ENCODE results near the gene GDI1. TPM values are rescaled to one million over a fixed set of nuclear protein-coding genes. Genes with fewer than 3 reads are reported as not detected.

The GDI1 gene
- total and polyA plus RNA-seq, 7 donors: 50.9 to 101 (median 75.2) TPM

- H3K36me3 ChIP-seq: peaks cover 0 to 35% (median 12%) of the 10 kb centered on the region in 4 donors
- intact Hi-C loops (cut with DNase I): no loop called here
Observed at GRCh38 chrX:154464806-154465365, 27.9 kb downstream of the GDI1 start.

GRCh38 chrX:154465601-154466000 is 28.6 kb downstream of the GDI1 start:
- TF ChIP-seq POLR2A (IDR thresholded peaks at IDR 0.05) (no peak), CTCF (IDR thresholded peaks at IDR 0.05) (no peak), EP300 (IDR thresholded peaks at IDR 0.05) (no peak)
- no peak overlapping the region for H3K4me3 ChIP-seq
- H3K27ac ChIP-seq: no peak overlapping the region
- intact Hi-C loops (cut with DNase I): no loop called here
- WGBS, 2 donors: 94 to 95% methylated on average over 14 of the region's 14 CpGs
- H3K27me3 ChIP-seq: no peaks in the 10 kb centered on the region
- no peaks in the 10 kb centered on the region for H3K9me3 ChIP-seq
- H3K4me1 ChIP-seq: no peaks in the 10 kb centered on the region
- peaks cover 0 to 40% (median 12%) of the 10 kb centered on the region in 4 donors for H3K36me3 ChIP-seq
- DNase-seq: no peak

More at GRCh38 chrX:154464806-154465365, 27.9 kb downstream of the GDI1 start:
- TF ChIP-seq POLR2A (IDR thresholded peaks at IDR 0.05): no peak
- TF ChIP-seq CTCF (IDR thresholded peaks at IDR 0.05): no peak
- TF ChIP-seq POLR2AphosphoS5 (IDR thresholded peaks at IDR 0.05): no peak
- TF ChIP-seq EP300 (IDR thresholded peaks at IDR 0.05): no peak
- WGBS, 2 donors: 93 to 94% methylated on average over 28 of the region's 28 CpGs
- no peaks in the 10 kb centered on the region for H3K27me3 ChIP-seq
- peaks cover 0 to 3% (median under 1%) of the 10 kb centered on the region in 4 donors for H3K4me1 ChIP-seq
- H3K9me3 ChIP-seq: no peaks in the 10 kb centered on the region
- H3K27ac ChIP-seq: no peak overlapping the region
- no peak for DNase-seq
- H3K4me3 ChIP-seq: no peak overlapping the region

- intact Hi-C loops (cut with DNase I): no loop called here
- peaks cover 0 to 42% (median 13%) of the 10 kb centered on the region in 4 donors for H3K36me3 ChIP-seq
- WGBS, 2 donors: 96% methylated on average over 32 of the region's 32 CpGs
- H3K4me1 ChIP-seq: no peaks in the 10 kb centered on the region
- DNase-seq: no peak
- TF ChIP-seq POLR2A (IDR thresholded peaks at IDR 0.05) (no peak), EP300 (IDR thresholded peaks at IDR 0.05) (no peak), POLR2AphosphoS5 (IDR thresholded peaks at IDR 0.05) (no peak), CTCF (IDR thresholded peaks at IDR 0.05) (no peak)
- no peak overlapping the region for H3K27ac ChIP-seq
- H3K4me3 ChIP-seq: no peak overlapping the region
- H3K27me3 ChIP-seq: no peaks in the 10 kb centered on the region
- H3K9me3 ChIP-seq: no peaks in the 10 kb centered on the region
Observed at GRCh38 chrX:154466036-154466435, 29.1 kb downstream of the GDI1 start.

GRCh38 chrX:154466907-154467306 is 30.0 kb downstream of the GDI1 start:
- H3K27me3 ChIP-seq: no peaks in the 10 kb centered on the region
- DNase-seq: no peak
- H3K4me3 ChIP-seq: no peak overlapping the region
- H3K36me3 ChIP-seq: peaks cover 0 to 45% (median 14%) of the 10 kb centered on the region in 4 donors
- no peaks in the 10 kb centered on the region for H3K4me1 ChIP-seq
- TF ChIP-seq POLR2AphosphoS5 (IDR thresholded peaks at IDR 0.05): no peak
- no peak for TF ChIP-seq CTCF (IDR thresholded peaks at IDR 0.05)
- no peak for TF ChIP-seq POLR2A (IDR thresholded peaks at IDR 0.05)
- no peak for TF ChIP-seq EP300 (IDR thresholded peaks at IDR 0.05)
- 94 to 96% methylated on average over 15 of the region's 15 CpGs for WGBS, 2 donors
- no peaks in the 10 kb centered on the region for H3K9me3 ChIP-seq
- intact Hi-C loops (cut with DNase I): no loop called here
- H3K27ac ChIP-seq: no peak overlapping the region

GRCh38 chrX:154467556-154467955 is 30.6 kb downstream of the GDI1 start:
- no peak for DNase-seq
- peaks cover 0 to 40% (median 14%) of the 10 kb centered on the region in 4 donors for H3K36me3 ChIP-seq
- intact Hi-C loops (cut with DNase I): no loop called here
- no peaks in the 10 kb centered on the region for H3K27me3 ChIP-seq
- H3K4me3 ChIP-seq: no peak overlapping the region
- whole genome bisulfite sequencing, 2 donors: 96 to 98% methylated on average over 21 of the region's 21 CpGs
- no peaks in the 10 kb centered on the region for H3K9me3 ChIP-seq
- H3K4me1 ChIP-seq: no peaks in the 10 kb centered on the region
- H3K27ac ChIP-seq: no peak overlapping the region
- no peak for TF ChIP-seq EP300 (IDR thresholded peaks at IDR 0.05)
- TF ChIP-seq POLR2AphosphoS5 (IDR thresholded peaks at IDR 0.05): no peak
- TF ChIP-seq CTCF (IDR thresholded peaks at IDR 0.05): no peak
- TF ChIP-seq POLR2A (IDR thresholded peaks at IDR 0.05): no peak

All from sigmoid colon (tissue), 7 donors.